Endothelial cell of hepatic sinusoid (primary cell): ENCODE results near the gene PPEF2.
"Not testable (repeated sequence)": the region's sequence is repeated elsewhere in the genome, so short reads cannot be mapped to it uniquely, and the experiment has no call there.

Source experiments
- in situ Hi-C: cut with HindIII; loops from 2 replicates; pipeline ENCODE4 v1.10.0; 2017; ENCODE audit warnings: low sequenced_read_pairs

PPEF2 gene

GRCh38 chr4:75895744-75896314 lies 6.4 kb downstream of the PPEF2 start:
- in situ Hi-C loops = no loop called here

DNA sequence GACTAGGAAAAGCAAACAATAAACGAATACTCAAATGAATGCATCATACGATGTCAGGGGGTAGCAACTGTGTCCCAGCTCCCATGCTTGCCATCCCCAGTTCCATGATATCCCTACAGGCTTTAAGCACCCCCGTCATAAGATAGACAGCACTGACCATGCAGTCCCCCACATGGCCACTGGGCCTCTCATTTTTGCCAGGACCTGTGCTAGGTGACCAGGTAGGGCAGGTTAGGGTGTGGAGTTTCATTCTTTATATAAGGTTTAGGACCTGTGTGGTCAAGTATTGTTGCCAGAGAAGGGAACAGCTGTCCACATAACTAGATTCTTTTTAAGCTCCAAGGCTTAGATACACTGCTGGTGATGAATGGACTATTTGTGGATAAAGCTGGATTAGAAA lies 9.7 kb downstream of the PPEF2 start:
- in situ Hi-C loops = no loop called here

DNA sequence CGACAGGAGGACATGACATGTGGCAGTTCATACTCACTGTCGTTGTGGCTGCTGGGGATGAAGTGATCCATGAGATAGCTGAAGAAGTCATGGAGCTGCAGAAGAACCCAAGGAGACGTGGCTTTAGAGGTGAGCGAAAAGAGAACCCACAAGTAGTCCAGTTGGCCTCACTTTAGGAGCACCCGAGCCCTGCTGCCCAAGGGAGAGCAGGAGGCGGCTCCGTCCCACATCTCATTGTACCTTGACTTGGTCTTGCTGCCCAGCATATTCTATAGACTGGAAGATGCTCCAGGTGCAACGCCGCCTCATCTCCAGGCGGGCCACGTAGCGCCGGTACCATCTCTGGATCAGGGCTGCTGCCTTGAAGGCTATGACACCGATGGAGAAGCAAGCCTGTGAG lies 10.6 kb downstream of the PPEF2 start:
- in situ Hi-C loops = no loop called here

DNA sequence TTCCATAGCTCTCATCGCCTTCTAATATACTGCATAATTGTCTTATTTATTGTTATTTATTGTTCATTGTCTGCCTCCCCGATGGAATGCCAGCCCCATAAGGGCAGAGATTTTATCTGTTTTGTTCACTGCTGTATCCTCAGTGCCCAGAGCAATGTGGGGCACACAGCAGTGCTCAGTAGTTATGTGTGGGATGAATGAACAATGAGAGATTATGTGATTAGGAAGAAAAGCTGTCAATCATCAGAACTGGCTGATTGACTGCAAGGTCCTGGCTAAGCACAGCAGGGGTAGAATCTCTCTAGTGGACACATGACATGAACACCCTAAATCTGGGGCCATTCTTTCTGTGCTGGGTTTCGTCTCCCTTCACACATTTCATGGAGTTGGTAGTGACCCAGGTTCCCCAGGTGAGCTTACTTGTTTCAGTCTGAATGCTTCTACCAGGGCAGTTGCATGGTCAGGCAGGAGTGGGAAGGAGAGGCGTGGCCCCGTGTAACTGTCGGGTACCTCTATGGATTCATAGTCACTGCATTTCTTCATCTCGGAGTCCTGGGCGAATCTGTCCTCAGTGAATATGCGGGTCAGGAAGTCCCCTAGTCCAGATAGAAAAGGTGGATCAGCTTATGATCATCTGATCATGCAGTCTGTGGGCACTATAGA lies 12.6 kb downstream of the PPEF2 start:
- in situ Hi-C loops = no loop called here

GRCh38 chr4:75886104-75886503 lies 16.1 kb downstream of the PPEF2 start:
- in situ Hi-C loops = no loop called here

- in situ Hi-C loops = no loop called here
Measured at GRCh38 chr4:75881476-75881875, 20.8 kb downstream of the PPEF2 start.

GRCh38 chr4:75880278-75880677 lies 22.0 kb downstream of the PPEF2 start:
- in situ Hi-C loops = no loop called here

DNA sequence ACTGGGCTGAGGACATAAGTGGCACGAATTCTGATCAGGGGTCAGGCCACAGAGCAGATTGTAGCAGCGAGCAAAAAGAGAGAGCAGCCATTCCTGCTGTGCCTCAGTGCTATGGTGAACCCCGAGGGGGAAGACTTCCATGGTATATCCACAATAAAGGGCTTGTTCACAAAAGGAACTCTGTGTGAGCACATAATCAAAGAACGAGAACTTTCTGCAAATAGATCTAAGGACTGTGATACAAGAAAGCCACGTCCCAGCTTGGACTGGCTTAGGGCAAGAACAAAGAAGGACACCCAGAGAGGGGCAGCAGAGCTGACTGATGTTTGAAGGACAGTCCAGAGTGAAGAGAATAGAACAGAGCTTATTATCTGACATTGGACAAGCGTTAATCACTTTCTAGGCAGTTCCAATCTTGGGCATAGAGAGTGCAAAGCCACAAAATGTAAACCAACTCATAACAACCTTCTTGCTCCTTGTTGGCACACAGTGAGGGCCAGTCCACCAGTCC lies 24.0 kb downstream of the PPEF2 start:
- in situ Hi-C loops = no loop called here

GRCh38 chr4:75876218-75876617 lies 26.0 kb downstream of the PPEF2 start:
- in situ Hi-C loops = no loop called here

DNA sequence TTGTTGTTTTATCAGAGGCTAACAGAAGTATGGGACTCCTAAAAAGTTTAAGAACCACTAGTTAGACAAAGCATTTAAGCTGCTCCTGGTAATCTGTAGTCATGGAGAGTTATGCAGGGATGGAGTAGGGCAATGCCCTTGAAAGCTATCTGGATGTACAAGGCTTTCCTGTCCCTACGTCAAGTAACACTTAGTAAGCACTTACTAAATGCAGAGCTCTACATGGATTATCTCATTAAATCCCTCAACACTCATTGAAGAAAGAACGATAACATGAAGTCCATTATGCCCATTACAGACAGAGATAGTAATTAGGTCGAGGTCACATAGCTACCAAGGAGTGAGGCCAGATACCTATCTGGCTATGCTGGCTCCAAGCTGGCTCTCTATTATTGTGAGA lies 33.2 kb downstream of the PPEF2 start:
- in situ Hi-C loops = no loop called here

- in situ Hi-C loops = no loop called here
Measured at GRCh38 chr4:75867130-75867529, 35.1 kb downstream of the PPEF2 start.

DNA sequence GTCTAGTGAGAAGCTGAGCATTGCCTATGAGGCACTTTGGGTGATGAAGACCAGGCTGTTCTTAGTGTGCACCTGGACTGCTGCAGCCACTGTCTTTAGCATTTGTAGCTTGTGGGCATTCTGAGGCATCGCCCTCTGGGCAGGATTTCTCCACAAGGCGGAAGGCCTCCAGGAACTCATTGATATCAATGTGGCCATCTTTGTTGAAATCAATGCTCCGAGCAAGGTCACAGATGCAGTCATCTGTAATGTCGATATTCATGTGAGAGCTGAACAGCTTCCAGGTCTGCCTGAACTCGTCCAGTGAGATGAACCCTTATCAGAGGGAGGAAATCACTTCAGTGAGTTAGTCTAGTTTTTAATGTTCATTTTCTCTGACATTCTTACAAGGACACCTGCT lies 41.6 kb downstream of the PPEF2 start:
- in situ Hi-C loops = no loop called here

- in situ Hi-C loops = no loop called here
Measured at GRCh38 chr4:75858721-75859120, 43.5 kb downstream of the PPEF2 start.

- in situ Hi-C loops = no loop called here
Measured at GRCh38 chr4:75849461-75849860, 52.8 kb downstream of the PPEF2 start.

DNA sequence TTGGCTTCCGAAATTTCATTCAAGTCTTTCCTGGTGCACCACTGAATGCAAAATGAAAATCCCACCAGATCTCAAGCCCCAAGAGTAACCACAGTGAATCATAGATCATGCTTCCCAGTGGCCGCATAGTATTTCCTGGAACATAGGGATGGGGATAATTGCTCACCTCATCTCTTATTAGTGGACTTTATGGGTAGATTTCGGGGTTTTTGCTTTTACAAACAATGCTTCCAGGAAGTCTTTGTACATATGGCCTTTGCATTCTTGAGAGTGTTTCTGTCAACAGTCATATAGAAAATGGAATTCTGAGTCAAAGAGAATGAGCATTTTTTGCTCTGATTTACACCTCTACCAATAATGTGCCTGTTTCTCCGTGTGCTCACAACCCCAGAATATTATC lies 53.4 kb downstream of the PPEF2 start:
- in situ Hi-C loops = no loop called here

DNA sequence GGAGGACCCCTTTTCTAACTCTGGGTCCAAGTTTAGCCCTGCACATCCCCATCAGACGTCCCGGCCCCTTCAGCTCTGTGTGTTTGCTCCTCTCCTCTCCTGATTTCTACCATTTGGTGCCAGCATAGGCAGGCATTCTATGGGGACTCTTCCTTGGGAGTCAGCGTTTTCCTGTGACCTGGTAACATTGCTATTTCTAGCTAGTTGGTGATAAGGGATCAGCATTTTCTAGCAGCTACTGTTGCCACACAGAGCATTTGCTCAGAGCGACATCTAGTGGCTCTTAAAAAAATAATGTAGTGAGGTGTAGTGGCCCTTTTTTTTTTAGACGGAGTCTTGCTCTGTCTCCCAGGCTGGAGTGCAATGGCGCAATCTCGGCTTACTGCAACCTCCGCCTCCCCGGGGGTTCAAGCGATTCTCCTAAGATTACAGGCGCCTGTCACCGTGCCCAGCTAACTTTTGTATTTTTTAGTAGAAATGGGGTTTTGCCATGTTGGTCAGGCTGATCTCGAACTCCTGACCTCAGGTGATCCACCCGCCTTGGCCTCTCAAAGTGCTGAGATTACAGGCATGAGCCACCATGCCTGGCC lies 54.0 kb downstream of the PPEF2 start:
- in situ Hi-C loops = not testable (repeated sequence)

DNA sequence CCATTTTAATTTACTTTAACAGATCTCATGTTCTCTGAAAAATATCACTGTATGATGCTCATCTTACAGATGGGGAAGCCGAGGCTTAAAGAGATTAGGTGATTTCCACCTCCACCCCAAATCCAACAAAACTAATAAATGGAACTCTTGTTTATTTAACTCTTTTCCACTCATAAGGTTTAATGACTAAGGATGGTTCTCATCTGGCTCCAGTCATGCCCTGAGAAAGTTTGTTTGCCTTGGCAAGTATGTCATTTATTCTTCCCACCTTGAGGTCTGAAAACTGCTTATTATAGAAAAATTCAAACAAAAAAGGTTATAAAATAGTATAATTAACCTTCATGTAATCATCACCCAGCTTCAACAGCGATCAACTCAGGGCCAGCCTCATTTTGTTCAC lies 56.3 kb downstream of the PPEF2 start:
- in situ Hi-C loops = no loop called here

DNA sequence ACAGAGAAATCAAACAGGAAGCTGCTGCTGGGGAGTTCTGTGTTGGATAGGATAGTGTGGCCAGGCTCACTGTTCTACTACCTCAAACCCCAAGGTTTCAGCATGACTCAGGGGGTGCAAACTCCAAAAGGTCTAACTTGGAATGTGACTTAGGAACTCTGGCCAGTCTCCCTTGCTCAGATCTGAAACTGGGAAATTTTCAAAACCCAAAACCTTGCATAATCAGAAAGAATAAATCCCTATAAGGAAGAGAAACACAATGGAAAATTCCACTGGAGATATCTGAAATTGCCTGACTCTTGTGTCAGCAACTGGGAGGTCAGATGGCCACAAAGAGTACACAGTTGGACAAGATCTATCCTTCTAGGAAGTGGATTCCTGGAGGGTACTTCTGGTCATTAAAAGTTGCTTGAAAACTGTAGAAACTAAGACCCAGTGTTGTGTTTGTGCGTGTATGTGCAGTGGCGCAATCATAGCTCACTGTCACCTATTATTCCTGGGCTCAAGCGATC lies 58.0 kb downstream of the PPEF2 start:
- in situ Hi-C loops = no loop called here

- in situ Hi-C loops = no loop called here
Measured at GRCh38 chr4:75843596-75843995, 58.7 kb downstream of the PPEF2 start.

GRCh38 chr4:75841641-75842520 lies 60.4 kb downstream of the PPEF2 start:
- in situ Hi-C loops = no loop called here

DNA sequence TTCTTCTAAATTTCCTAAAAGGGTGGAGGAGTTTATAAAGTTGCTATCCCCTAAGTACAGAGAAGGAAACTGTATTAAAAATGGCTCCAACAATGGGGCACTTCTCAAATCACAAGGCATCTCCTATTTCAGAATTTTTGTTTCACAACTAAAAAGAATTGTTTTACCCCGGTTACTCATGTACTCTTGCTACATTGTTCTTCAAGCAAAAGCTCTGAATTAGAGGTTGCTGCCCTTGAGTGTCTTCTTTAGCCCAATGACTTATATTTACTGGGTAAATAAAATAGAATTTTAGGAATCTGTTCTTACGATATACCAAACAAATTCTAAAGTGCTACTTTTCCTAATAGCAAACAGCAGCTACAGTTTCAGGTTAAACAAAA lies 67.5 kb downstream of the PPEF2 start:
- in situ Hi-C loops = no loop called here
